PC-3 (cell line): ENCODE results near the gene HOMEZ. TPM values are rescaled to one million over a fixed set of nuclear protein-coding genes. Genes with fewer than 3 reads are reported as not detected.
"Not testable (repeated sequence)": the region's sequence is repeated elsewhere in the genome, so short reads cannot be mapped to it uniquely, and the experiment has no call there.

ENCODE experiments used
- ATAC-seq: fragments of 200-7000 bp; cut with Tn5 transposase; 2 replicates; pipeline ENCODE4 v1.9.1; 2020; ENCODE audit warnings: mild to moderate bottlenecking, moderate library complexity
- BruUV-seq: library from RNA; stranded (reverse); fragments of 400-500 nt; replicated peaks from 2 replicates; lab custom pipeline; 2021; lab: Mats Ljungman, UMichigan
- CTCF ChIA-PET: fragments of 300-600 bp; sonication (Branson Sonifier 250); formaldehyde crosslinking; loops from one replicate; lab custom pipeline; 2022; ENCODE audit warnings: antibody characterized with exemption; lab: Charles Lee
- POLR2A ChIA-PET: fragments of 300-600 bp; sonication (Branson Sonifier 250); formaldehyde crosslinking; loops from one replicate; lab custom pipeline; 2022; ENCODE audit warnings: antibody characterized with exemption; ENCODE audit not compliant: unreplicated experiment; lab: Charles Lee
- DNase-seq: peaks from one replicate; pipeline ENCODE4 v3.0.0-alpha.2; 2015
- H2AFZ ChIP-seq: fragments of 300-600 bp; sonication (generic); 2 replicates; pipeline ENCODE4 v1.6.0; 2016; ENCODE audit warnings: antibody characterized with exemption, low read length
- H3F3A ChIP-seq: fragments of 300-600 bp; sonication (generic); one replicate; pipeline ENCODE4 v1.6.0; 2017; ENCODE audit warnings: antibody characterized with exemption, low read length, control low read depth, mild to moderate bottlenecking; ENCODE audit not compliant: unreplicated experiment
- H3K27ac ChIP-seq: fragments of 300-600 bp; sonication (generic); 2 replicates; pipeline ENCODE4 v1.5.1; 2016; ENCODE audit warnings: mild to moderate bottlenecking, low read length
- H3K27me3 ChIP-seq: fragments of 300-600 bp; sonication (generic); 2 replicates; pipeline ENCODE4 v1.6.1; 2016; ENCODE audit warnings: low read length, mixed read lengths
- H3K36me3 ChIP-seq: fragments of 300-600 bp; sonication (generic); 2 replicates; pipeline ENCODE4 v1.6.1; 2016; ENCODE audit warnings: low read depth, mixed run types, low read length, mixed read lengths
- H3K4me1 ChIP-seq: fragments of 300-600 bp; sonication (generic); 2 replicates; pipeline ENCODE4 v1.5.1; 2016; ENCODE audit warnings: low read length; ENCODE audit not compliant: insufficient read depth
- H3K4me2 ChIP-seq: fragments of 300-600 bp; sonication (generic); 2 replicates; pipeline ENCODE4 v1.6.0; 2016; ENCODE audit warnings: low read length
- H3K4me3 ChIP-seq: fragments of 300-600 bp; sonication (generic); 2 replicates; pipeline ENCODE4 v1.5.1; 2016; ENCODE audit warnings: mild to moderate bottlenecking, low read length, mixed read lengths
- H3K79me2 ChIP-seq: fragments of 300-600 bp; sonication (generic); 2 replicates; pipeline ENCODE4 v1.6.1; 2017; ENCODE audit warnings: low read length, mixed read lengths
- H3K9ac ChIP-seq: fragments of 300-600 bp; sonication (generic); 2 replicates; pipeline ENCODE4 v1.6.0; 2016; ENCODE audit warnings: mild to moderate bottlenecking, low read length
- H3K9me2 ChIP-seq: fragments of 300-600 bp; sonication (generic); replicated peaks from 2 replicates; pipeline ENCODE4 v1.6.1; 2016; ENCODE audit warnings: mixed run types, low read length, mixed read lengths
- H3K9me3 ChIP-seq: fragments of 300-600 bp; sonication (generic); 2 replicates; pipeline ENCODE4 v1.6.1; 2016; ENCODE audit warnings: low read length, mixed read lengths
- H4K20me1 ChIP-seq: fragments of 300-600 bp; sonication (generic); 2 replicates; pipeline ENCODE4 v1.6.1; 2016; ENCODE audit warnings: low read length, mixed read lengths
- CTCF ChIP-seq: fragments of 300-600 bp; sonication (generic); conservative IDR thresholded peaks from 2 replicates; pipeline ENCODE4 v1.5.1; 2017; ENCODE audit warnings: antibody characterized with exemption, low read depth, mild to moderate bottlenecking, low read length
- EZH2 ChIP-seq: fragments of 300-600 bp; sonication (generic); IDR thresholded peaks from one replicate; pipeline ENCODE4 v1.6.1; 2017; ENCODE audit warnings: antibody characterized with exemption, mild to moderate bottlenecking, low read length; ENCODE audit not compliant: unreplicated experiment
- EZH2phosphoT487 ChIP-seq: fragments of 300-600 bp; sonication (generic); IDR thresholded peaks from 2 replicates; pipeline ENCODE4 v1.6.1; 2018; ENCODE audit warnings: mild to moderate bottlenecking, antibody characterized with exemption, low read length, borderline replicate concordance
- intact Hi-C: fragments of 100-400 bp; cut with micrococcal nuclease; formaldehyde crosslinking; loops from 2 replicates; pipeline ENCODE4 v1.9.0; 2023
- total RNA-seq: library from RNA; depleted of rRNA; stranded (reverse); fragments of >200 nt; gene quantifications from 2 replicates; pipeline ENCODE4 v1.2.3, GENCODE V29; 2014; rRNA removed

The HOMEZ gene
- total RNA-seq, 1 experiment from 2014 or later = 7.7 TPM

DNA sequence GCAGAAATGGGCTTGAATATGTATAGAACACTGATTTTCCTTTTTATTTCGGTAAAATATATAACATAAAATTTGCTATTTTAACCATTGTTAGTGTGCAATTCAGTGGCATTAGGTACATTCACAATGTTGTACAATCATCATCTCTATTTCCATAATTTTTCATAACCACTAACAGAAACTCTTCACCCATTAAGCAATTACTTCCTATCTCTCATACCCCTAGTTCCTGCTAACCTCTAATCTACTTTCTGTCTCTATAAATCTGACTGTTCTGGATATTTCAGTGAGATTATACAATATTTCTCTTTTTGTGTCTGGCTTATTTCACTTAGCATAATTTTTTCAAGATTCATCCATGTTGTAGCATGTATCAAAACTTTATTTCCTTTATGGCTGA, 57.1 kb downstream of the HOMEZ start:
- Histone ChIP-seq H3K9me2 (no peaks in the 10 kb centered on the region), H2AFZ (no peak overlapping the region), H3K4me2 (no peak overlapping the region), H3F3A (no peaks in the 10 kb centered on the region), H3K36me3 (no peaks in the 10 kb centered on the region), H4K20me1 (no peaks in the 10 kb centered on the region), H3K4me1 (no peaks in the 10 kb centered on the region), H3K27me3 (peaks cover 7% of the 10 kb centered on the region; the same call in 1 of the 2 replicates), H3K9me3 (no peaks in the 10 kb centered on the region), H3K9ac (no peak overlapping the region), H3K27ac (no peak overlapping the region), H3K4me3 (no peak overlapping the region), H3K79me2 (no peaks in the 10 kb centered on the region)
- CTCF ChIA-PET = no interaction called here
- TF ChIP-seq CTCF = no peak
- no peak for TF ChIP-seq EZH2phosphoT487
- TF ChIP-seq EZH2 = no peak
- BruUV-seq = no TSS peak
- no peak for ATAC-seq
- intact Hi-C loops = no loop called here
- POLR2A ChIA-PET = no interaction called here
- DNase-seq = no peak

GRCh38 chr14:23227566-23227965, 58.4 kb downstream of the HOMEZ start:
- ChIA-PET CTCF (no interaction called here), POLR2A (no interaction called here)
- no peak for TF ChIP-seq EZH2phosphoT487
- no peak for TF ChIP-seq EZH2
- no peak for TF ChIP-seq CTCF
- DNase-seq (no peak), ATAC-seq (no peak)
- Histone ChIP-seq H3K9me3 (no peaks in the 10 kb centered on the region), H3K4me1 (no peaks in the 10 kb centered on the region), H3K27me3 (peaks cover 17% of the 10 kb centered on the region; the same call in 1 of the 2 replicates), H3F3A (no peaks in the 10 kb centered on the region), H2AFZ (no peak overlapping the region), H3K9me2 (no peaks in the 10 kb centered on the region), H3K4me3 (no peak overlapping the region), H3K27ac (no peak overlapping the region), H3K9ac (no peak overlapping the region), H4K20me1 (no peaks in the 10 kb centered on the region), H3K36me3 (no peaks in the 10 kb centered on the region), H3K79me2 (no peaks in the 10 kb centered on the region), H3K4me2 (no peak overlapping the region)
- intact Hi-C loops = no loop called here
- no TSS peak for BruUV-seq

- H3K4me1 ChIP-seq, POLR2A ChIA-PET, CTCF ChIA-PET, H3K9ac ChIP-seq, H3F3A ChIP-seq, H3K4me3 ChIP-seq, H3K9me2 ChIP-seq, BruUV-seq, H3K9me3 ChIP-seq, H3K27ac ChIP-seq, intact Hi-C loops, H2AFZ ChIP-seq, H3K4me2 ChIP-seq, ATAC-seq, DNase-seq, H3K79me2 ChIP-seq, H4K20me1 ChIP-seq, H3K36me3 ChIP-seq: not testable (repeated sequence)
- H3K27me3 ChIP-seq = peaks cover 34% of the 10 kb centered on the region; the same call in 1 of the 2 replicates
Observed at GRCh38 chr14:23224958-23225357, 61.0 kb downstream of the HOMEZ start.

Other genes with a start within 250 kb of the HOMEZ start
- not detected in 2 replicates for gene PSMB11, start 243.9 kb downstream of the HOMEZ start, total RNA-seq
- gene CDH24, start 228.6 kb downstream of the HOMEZ start, total RNA-seq = 14.8 and 16.4 TPM in 2 replicates
- gene ACIN1, start 191.0 kb downstream of the HOMEZ start, total RNA-seq = 112 and 116 TPM in 2 replicates
- 26.7 and 49.6 TPM in 2 replicates for gene C14orf119, start 190.6 kb downstream of the HOMEZ start, total RNA-seq
- gene CIROP, start 181.1 kb downstream of the HOMEZ start, total RNA-seq = not detected in 2 replicates
- not detected in 2 replicates for gene CEBPE, start 166.9 kb downstream of the HOMEZ start, total RNA-seq
- gene SLC7A8, start 102.5 kb downstream of the HOMEZ start, total RNA-seq = 0.63 and 3.8 TPM in 2 replicates
- gene RNF212B, start 48.2 kb downstream of the HOMEZ start, total RNA-seq = not detected in 2 replicates
- gene PPP1R3E, start 16.7 kb upstream of the HOMEZ start, total RNA-seq = 3.2 and 5.0 TPM in 2 replicates
- gene BCL2L2, start 20.7 kb upstream of the HOMEZ start, total RNA-seq = 32.4 and 33.5 TPM in 2 replicates
- 89.1 and 116 TPM in 2 replicates for gene PABPN1, start 35.3 kb upstream of the HOMEZ start, total RNA-seq
- gene SLC22A17, start 66.8 kb upstream of the HOMEZ start, total RNA-seq = 12.0 and 13.2 TPM in 2 replicates
- gene EFS, start 79.0 kb upstream of the HOMEZ start, total RNA-seq = 0.23 and 0.36 TPM in 2 replicates
- gene IL25, start 86.7 kb upstream of the HOMEZ start, total RNA-seq = not detected in 2 replicates
- gene CMTM5, start 90.9 kb upstream of the HOMEZ start, total RNA-seq = not detected in 2 replicates
- gene MYH6, start 122.1 kb upstream of the HOMEZ start, total RNA-seq = not detected in 2 replicates
- not detected in 2 replicates for gene MYH7, start 149.5 kb upstream of the HOMEZ start, total RNA-seq
- gene NGDN, start 183.6 kb upstream of the HOMEZ start, total RNA-seq = 57.6 and 77.3 TPM in 2 replicates